Stimulated activated memory B cell treated with anti-CD40 and anti-IgM and Interleukin-4, amounts not matched to agents 10 μg/mL and 1 μg/mL and 100 μg/mL, for 72 hours (primary cell): ENCODE results near the gene SLC1A5.
A peak's percentile ranks its signal among the peaks of the same experiment; 100 is the strongest.
"Not testable (repeated sequence)": the region's sequence is repeated elsewhere in the genome, so short reads cannot be mapped to it uniquely, and the experiment has no call there.

Source experiments
- ATAC-seq: fragments of 150-1000 bp; cut with Tn5 transposase; 2 replicates; pipeline ENCODE4 v1.10.0; 2021
- H3K27ac Mint-ChIP-seq: one replicate; pipeline ENCODE4 v1.8.0; 2022; ENCODE audit warnings: mild to moderate bottlenecking, mixed read lengths
- H3K27me3 Mint-ChIP-seq: one replicate; pipeline ENCODE4 v1.8.0; 2022; ENCODE audit warnings: mixed read lengths
- H3K36me3 Mint-ChIP-seq: one replicate; pipeline ENCODE4 v1.8.0; 2022; ENCODE audit warnings: mixed read lengths
- H3K4me1 Mint-ChIP-seq: one replicate; pipeline ENCODE4 v1.8.0; 2022; ENCODE audit warnings: mixed read lengths
- H3K4me3 Mint-ChIP-seq: one replicate; pipeline ENCODE4 v1.8.0; 2022; ENCODE audit warnings: mild to moderate bottlenecking, moderate library complexity, mixed read lengths
- H3K9me3 Mint-ChIP-seq: one replicate; pipeline ENCODE4 v1.8.0; 2022; ENCODE audit warnings: mixed read lengths

The SLC1A5 gene

DNA sequence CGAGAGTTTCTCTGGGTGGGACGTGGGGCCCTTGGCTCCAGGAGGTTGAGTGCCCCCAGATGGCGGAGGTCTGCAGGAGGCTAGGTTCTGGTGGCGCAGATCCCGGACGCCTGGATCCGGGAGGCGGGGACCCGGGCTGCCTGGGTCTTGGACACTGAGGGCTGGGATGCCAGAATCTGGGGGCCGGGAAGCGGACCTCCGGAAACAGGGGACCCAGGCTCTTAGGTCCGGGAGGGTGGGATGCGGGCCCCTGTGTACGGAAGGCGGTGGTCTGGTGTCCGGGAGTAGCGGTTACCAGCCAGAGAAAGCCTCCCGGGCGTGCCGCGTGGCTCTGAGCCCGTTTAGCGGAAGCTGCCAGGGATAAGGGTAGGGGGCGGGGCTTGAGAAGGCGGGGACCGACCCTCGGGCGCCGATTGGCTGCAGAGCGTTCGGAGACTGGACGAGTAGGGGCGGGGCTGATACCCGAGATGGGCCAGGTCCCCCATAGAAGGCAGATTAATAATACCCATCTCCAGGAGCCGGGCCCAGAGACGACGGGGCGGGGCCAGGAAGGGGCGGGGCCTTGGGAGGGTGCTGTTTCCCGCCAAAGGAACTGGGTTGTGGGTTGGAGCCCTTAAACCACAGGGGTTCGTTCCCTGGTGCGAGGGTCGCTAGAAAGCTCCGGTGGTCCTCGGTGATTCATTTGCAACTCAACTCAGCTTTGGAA lies at the start of gene SLC1A5:
Gene SLC1A5 (minus strand): TSS at position 333 of the 706 bp plus-strand sequence. CDS start 629 bp downstream, outside the sequence.
- Mint-ChIP-seq H3K36me3 (peaks cover 19% of the 10 kb centered on the region), H3K4me3 (peak within 1 kb of the TSS; percentile 97), H3K27ac (peak within 1 kb of the TSS; percentile 97), H3K4me1 (peaks cover 41% of the 10 kb centered on the region), H3K9me3 (no peaks in the 10 kb centered on the region), H3K27me3 (no peaks in the 10 kb centered on the region)
- peak; percentile 92 for ATAC-seq

DNA sequence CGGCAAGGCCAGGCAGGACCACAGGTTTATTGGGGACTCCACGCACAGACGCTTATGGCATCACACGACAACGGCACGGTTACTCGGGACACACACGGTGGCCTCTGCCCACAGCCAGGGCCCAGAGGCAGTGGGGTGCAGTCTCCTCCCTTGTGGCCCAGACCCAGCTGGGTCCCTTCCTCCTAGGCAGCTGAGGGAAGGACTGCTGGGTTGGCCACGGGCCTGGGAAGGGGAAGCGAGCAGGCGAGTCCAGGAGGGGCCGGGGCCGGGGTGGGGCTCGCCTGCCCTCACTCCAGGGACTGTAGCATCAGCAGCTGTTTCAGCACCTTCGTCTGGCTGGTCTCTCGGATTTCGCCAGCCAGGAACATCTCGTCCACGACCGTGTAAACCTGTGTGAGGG lies 49.8 kb upstream of the SLC1A5 start:
- no peaks in the 10 kb centered on the region for H3K27me3 Mint-ChIP-seq
- peaks cover 31% of the 10 kb centered on the region for H3K36me3 Mint-ChIP-seq

DNA sequence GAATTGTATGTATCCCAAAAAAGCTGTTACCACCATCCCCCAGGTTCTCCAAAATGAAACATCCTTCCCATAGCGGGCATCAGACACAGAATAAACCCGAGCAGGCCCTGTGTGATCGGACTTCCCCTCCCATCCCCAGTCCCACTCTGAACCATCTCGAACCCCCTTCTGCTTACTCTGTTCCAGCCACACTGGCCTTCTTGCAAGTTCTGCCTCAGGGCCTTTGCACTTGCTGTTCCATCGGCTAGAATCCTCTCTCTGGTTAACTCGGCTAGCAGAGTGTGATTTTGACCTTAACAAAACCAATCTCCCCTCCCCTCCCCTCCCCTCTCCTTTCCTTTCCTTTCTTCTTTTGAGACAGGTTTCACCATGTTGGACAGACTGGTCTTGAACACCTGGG lies 46.6 kb upstream of the SLC1A5 start:
- peaks cover 5% of the 10 kb centered on the region for H3K9me3 Mint-ChIP-seq
- no peaks in the 10 kb centered on the region for H3K27me3 Mint-ChIP-seq
- H3K4me1 Mint-ChIP-seq = peaks cover under 1% of the 10 kb centered on the region
- peaks cover 20% of the 10 kb centered on the region for H3K36me3 Mint-ChIP-seq
- no peak overlapping the region for H3K27ac Mint-ChIP-seq
- no peak overlapping the region for H3K4me3 Mint-ChIP-seq
- ATAC-seq = no peak

More for the DNA sequence above, 49.8 kb upstream of the SLC1A5 start:
- Mint-ChIP-seq H3K9me3 (no peaks in the 10 kb centered on the region), H3K4me3 (no peak overlapping the region), H3K27ac (no peak overlapping the region), H3K4me1 (peaks cover 11% of the 10 kb centered on the region)
- no peak for ATAC-seq

DNA sequence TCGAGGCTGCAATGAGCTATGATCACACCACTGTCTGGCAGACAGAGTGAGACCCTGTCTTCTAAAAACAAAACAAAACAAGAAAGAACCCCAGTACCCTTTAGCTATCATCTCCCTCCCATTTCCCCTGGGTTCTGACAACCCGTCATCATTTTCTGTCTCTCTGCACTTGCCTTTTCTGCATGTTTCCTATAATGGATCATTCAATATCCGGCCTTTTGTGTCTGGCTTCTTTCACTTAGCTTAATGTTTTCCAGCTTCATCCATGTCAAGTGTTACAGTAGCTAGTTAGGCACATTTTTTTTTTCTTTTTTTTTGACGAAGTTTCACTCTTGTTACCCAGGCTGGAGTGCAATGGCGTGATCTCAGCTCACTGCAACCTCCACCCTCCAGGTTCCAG lies 45.7 kb upstream of the SLC1A5 start:
- Mint-ChIP-seq H3K9me3 (peaks cover 5% of the 10 kb centered on the region), H3K27ac (no peak overlapping the region), H3K27me3 (no peaks in the 10 kb centered on the region), H3K4me3 (no peak overlapping the region), H3K4me1 (no peaks in the 10 kb centered on the region), H3K36me3 (peaks cover 13% of the 10 kb centered on the region)
- no peak for ATAC-seq

DNA sequence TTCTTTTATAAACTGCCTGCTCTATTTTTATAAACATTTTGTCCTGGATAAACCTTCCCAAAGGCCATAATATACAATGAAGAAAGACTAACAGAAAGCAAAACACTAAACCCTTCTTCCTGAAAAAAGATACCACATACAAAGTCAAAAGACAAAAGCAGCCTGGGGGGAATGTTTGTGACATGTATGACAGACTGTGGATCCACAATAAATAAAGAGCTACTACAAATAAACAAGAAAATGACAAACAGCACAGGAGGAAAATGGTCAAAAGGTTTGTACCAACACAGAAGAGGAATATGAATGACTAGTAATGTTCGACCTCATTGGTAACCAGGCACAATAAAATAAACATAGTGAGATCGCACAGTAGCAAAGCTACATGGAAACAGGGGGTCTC lies 42.5 kb upstream of the SLC1A5 start:
- Mint-ChIP-seq H3K4me3 (no peak overlapping the region), H3K9me3 (peaks cover 5% of the 10 kb centered on the region), H3K36me3 (no peaks in the 10 kb centered on the region), H3K27me3 (no peaks in the 10 kb centered on the region), H3K27ac (no peak overlapping the region), H3K4me1 (no peaks in the 10 kb centered on the region)
- ATAC-seq = no peak

DNA sequence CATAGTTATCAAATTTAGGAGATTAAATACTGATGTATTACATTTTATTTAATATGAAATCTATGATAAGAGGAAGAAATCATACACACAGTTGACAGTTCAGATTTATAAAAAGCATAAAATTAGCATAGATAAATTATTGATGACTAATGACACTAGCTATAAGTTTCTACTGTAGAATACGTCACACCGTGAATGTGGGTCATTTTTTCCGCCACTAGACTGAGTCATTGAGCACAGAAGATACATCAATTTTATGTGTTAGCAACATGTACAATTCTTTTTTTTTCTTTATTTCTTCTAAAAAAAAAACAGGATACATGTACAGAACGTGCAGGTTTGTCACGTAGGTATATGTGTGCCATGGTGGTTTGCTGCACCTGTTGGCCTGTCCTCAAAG lies 40.1 kb upstream of the SLC1A5 start:
- Mint-ChIP-seq H3K27ac (no peak overlapping the region), H3K4me1 (peaks cover 20% of the 10 kb centered on the region), H3K4me3 (no peak overlapping the region), H3K27me3 (no peaks in the 10 kb centered on the region), H3K36me3 (no peaks in the 10 kb centered on the region), H3K9me3 (peaks cover 12% of the 10 kb centered on the region)
- no peak for ATAC-seq

DNA sequence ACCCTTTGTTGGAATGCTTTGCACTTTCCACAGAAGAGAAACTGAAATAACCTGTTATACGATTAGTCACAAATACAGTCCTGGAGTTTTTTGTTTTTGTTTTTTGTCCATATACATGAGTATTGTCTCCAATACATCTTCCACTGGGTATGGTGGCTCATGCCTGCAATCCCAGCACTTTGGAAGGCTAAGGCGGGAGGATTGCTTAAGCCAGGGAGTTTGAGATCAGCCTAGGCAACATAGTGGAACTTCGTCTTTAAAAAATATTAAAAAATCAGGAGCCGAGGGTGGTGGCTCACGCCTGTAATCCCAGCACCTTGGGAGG lies 37.3 kb upstream of the SLC1A5 start:
- no peak for ATAC-seq
- Mint-ChIP-seq H3K27me3 (no peaks in the 10 kb centered on the region), H3K4me3 (no peak overlapping the region), H3K27ac (peak overlapping the region; percentile 88), H3K36me3 (no peaks in the 10 kb centered on the region), H3K4me1 (peaks cover 37% of the 10 kb centered on the region), H3K9me3 (peaks cover 7% of the 10 kb centered on the region)

DNA sequence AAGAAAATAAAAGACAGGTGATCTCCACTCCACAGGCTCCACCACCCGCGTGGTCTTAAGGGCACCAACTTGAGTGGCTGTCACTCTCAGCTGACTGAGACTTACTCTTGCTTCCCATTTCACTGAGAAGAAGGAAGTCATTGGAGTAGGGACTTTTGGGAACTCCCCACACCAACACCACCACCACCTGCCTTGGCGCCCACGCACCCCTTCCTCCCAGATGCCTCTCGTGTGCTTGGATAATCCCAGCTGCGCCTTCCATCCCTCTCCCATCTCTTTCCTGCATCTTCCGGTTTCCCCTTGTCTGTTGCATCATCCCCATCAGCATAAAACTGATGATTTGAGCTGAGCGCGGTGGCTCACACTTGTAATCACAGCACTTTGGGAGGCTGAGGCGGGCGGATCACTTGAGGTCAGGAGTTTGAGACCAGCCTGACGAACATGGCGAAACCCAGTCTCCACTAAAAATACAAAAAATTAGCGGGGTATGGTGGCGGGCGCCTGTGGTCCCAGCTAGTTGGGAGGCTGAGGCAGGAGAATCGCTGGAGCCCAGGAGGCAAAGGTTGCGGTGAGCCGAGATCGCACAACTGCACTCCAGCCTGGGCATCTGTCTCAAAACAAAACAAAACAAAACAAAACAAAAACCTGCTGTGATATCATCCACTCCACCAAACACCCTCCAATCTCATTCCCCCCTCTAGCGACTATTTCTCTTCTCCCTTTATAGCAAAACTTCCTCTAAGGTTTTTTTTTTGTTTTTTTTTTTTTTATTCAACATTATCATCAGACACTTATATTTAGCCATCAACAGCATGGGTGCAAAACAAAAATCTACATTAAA lies 36.7 kb upstream of the SLC1A5 start:
- Mint-ChIP-seq H3K9me3 (peaks cover 7% of the 10 kb centered on the region), H3K4me3 (peak overlapping the region; percentile 53), H3K4me1 (peaks cover 43% of the 10 kb centered on the region), H3K36me3 (no peaks in the 10 kb centered on the region), H3K27ac (peak overlapping the region; percentile 88), H3K27me3 (no peaks in the 10 kb centered on the region)
- peak; percentile 26 for ATAC-seq

DNA sequence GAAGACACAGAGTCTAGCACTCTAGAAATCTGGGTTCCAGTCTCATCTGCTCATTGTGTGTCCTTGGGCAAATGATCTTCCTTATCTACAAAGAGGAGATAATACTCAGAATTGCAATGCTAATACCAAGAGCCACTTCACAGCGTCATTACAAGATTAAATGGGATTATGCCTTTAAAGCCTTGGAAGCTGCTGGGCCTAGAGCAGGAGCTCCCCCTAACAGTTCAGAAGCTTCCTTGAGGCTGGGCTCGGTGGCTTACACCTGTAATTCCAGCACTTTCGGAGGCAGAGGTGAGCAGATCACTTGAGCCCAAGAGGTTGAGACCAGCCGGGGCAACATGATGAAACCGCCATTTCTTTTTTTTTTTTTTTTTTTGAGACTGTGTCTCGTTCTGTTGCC lies 34.7 kb upstream of the SLC1A5 start:
- Mint-ChIP-seq H3K27me3 (no peaks in the 10 kb centered on the region), H3K4me1 (peaks cover 58% of the 10 kb centered on the region), H3K27ac (peak overlapping the region; percentile 77), H3K36me3 (no peaks in the 10 kb centered on the region), H3K4me3 (no peak overlapping the region), H3K9me3 (peaks cover 7% of the 10 kb centered on the region)
- ATAC-seq = no peak

DNA sequence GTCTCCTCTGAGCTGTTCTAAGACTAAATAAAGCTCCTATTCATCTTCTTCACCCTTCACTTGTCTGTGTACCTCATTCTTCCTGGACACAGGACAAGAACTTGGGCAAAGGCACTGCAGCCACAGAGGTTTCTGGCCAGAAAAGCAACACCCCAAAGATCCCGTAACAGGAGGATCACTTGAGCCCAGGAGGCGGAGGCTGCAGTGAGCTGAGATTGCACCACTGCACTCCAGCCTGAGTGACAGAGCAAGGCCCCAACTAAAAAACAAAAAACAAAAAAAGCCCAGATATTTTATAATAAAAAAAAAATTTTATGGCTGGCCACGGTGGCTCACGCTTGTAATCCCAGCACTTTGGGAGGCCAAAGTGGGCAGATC lies 34.0 kb upstream of the SLC1A5 start:
- ATAC-seq, H3K27me3 Mint-ChIP-seq, H3K36me3 Mint-ChIP-seq, H3K9me3 Mint-ChIP-seq: not testable (repeated sequence)
- Mint-ChIP-seq H3K27ac (peak overlapping the region; percentile 77), H3K4me3 (peak overlapping the region; percentile 48), H3K4me1 (peaks cover 58% of the 10 kb centered on the region)

DNA sequence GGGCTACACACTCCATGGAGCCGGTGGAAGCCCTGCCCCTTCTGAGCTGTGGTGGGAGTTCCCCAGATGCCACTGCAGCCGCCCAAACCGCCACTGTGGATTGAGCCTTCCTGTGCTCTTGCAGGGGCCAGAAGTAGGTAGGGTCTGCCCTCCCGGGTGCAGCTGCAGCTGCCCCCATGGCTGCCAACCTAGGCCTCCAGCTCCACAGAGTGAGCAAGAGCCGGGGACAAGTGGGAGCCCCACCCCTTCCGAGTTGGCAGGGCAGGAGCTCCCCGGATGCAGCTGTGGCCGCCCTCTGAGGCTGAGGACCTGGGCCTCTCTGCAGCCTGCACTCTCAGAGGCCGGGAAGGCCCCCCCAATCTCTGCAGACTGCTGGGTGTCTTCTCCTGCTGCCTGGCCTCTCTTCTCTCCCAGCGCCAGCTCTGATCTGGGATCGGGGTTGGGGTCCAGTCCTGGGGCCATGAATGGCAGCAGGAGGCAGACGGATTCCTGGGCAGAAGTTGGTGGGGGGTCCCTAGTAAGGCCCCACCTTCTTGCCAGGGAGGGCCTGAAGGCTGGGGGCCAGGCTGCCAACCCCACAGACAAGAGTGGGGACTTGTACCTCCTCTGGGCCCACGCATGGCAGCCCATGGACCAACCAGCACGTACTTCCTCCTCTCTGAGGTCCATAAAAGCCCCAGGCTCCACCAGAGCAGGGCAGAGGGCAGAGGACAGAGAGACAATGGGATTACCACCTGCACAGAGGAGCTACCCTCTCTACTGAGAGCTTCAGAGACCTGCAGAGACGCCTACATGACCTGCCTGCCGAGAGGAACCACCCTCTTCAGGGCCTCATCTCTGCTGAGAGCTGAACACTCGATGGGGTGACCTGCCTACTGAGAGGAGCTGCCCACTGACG lies 33.4 kb upstream of the SLC1A5 start:
- Mint-ChIP-seq H3K27ac (peak overlapping the region; percentile 77), H3K9me3 (peaks cover 7% of the 10 kb centered on the region), H3K36me3 (no peaks in the 10 kb centered on the region), H3K4me1 (peaks cover 58% of the 10 kb centered on the region), H3K27me3 (no peaks in the 10 kb centered on the region), H3K4me3 (peak overlapping the region; percentile 48)
- ATAC-seq = peak; percentile 85

DNA sequence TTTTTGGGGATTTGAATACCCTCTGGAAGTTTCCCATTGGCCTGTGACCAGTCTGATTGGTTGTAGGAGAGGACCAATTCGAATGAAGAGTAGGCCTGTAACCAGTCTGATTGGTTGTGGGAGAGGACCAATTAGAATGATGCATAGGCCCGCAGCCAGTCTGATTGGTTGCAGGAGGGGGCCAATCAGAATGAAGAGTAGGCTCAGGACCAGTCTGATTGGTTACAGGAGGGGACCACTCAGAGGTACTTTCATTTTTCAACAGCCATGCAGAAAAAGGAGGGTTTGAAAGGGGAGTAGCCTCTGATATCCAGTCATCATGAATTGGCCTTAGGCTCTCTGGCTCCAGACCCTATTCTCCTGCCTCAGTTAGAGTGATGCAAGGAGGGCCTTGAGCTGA lies 30.4 kb upstream of the SLC1A5 start:
- Mint-ChIP-seq H3K27ac (peak overlapping the region; percentile 77), H3K27me3 (no peaks in the 10 kb centered on the region), H3K9me3 (no peaks in the 10 kb centered on the region), H3K36me3 (no peaks in the 10 kb centered on the region), H3K4me1 (peaks cover 38% of the 10 kb centered on the region), H3K4me3 (no peak overlapping the region)
- no peak for ATAC-seq

DNA sequence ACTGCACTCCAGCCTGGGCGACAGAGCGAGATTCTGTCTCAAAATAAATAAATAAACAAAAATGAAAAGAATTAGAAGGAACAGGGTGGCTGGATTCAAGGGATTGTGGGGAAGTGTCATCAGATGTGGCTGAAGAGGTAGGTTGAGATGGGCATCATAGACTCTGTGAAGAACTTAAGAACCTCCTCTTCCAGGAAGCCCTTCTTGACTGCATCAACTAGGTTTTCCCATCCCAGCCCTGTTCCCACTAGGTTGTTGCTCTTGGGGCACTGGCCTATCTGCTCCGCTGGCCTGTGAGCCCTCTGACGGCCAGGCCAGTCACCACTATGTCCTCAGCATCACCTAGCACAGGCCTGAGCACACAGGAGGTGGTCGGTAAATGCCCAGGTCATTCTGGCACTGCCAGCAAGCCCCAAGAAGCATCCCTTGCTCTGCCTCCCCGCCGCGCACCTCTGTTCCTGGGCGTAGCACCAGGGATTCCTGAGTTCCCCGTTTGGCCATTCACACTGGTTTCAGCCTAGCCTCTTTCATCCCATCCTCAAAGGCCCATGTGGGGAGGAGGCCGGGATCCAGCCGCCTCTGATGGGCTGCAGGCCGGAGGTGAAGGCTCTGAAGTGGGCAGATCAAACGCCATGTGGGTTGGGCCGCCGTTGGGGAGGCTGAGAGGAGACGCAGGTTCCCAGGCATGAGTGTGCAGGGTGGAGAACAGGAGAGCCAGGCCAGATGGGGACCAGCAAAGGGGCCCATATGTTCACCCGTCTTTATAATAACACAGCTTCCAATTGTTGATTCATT lies 27.6 kb upstream of the SLC1A5 start:
- no peaks in the 10 kb centered on the region for H3K9me3 Mint-ChIP-seq
- peak overlapping the region; percentile 17 for H3K27ac Mint-ChIP-seq
- H3K36me3 Mint-ChIP-seq = no peaks in the 10 kb centered on the region
- peaks cover 24% of the 10 kb centered on the region for H3K4me1 Mint-ChIP-seq
- ATAC-seq = no peak
- H3K27me3 Mint-ChIP-seq = no peaks in the 10 kb centered on the region
- H3K4me3 Mint-ChIP-seq = no peak overlapping the region

DNA sequence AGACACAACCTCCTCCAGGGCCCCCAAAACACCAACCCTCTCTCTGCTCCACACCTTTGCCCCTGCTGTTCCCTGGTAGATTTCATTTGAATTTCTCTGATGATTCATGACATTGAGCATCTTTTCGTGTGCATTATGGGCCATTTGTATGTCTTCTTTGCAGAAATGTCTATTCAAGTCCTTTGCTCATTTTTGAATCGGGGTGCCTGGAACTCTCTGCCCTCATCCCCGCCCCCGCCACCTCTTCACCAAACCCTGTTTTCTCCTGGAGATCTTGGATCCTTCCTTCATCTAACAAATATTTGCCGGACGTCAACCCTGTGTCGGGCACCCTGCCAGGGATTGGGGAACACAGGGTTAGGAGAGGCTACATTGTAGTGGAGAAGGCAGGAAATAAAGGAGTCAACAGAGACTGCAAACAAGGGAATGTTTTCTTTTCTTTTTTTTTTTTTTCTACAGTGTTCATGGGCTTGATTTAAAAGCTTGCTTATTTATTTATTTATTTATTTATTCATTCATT lies 25.5 kb upstream of the SLC1A5 start:
- H3K4me3 Mint-ChIP-seq = no peak overlapping the region
- H3K36me3 Mint-ChIP-seq = no peaks in the 10 kb centered on the region
- no peaks in the 10 kb centered on the region for H3K9me3 Mint-ChIP-seq
- no peaks in the 10 kb centered on the region for H3K27me3 Mint-ChIP-seq
- H3K27ac Mint-ChIP-seq = no peak overlapping the region
- H3K4me1 Mint-ChIP-seq = peaks cover 9% of the 10 kb centered on the region
- ATAC-seq = no peak
